Heart left ventricle (tissue), 13 donors: ENCODE data around the gene C2orf42.

Source experiments
- POLR2A ChIP-seq, 2 donors: fragments of 450-650 bp; IDR thresholded peaks; one replicate each; pipeline ENCODE4 v1.6.1; 2017; ENCODE audit warnings: antibody characterized with exemption in 2 of 2, mild to moderate bottlenecking in 2 of 2, moderate library complexity in 2 of 2
- TF ChIP-seq, protein P1 (sequence below), 12 donors: fragments of 200-600 bp; sonication (generic) in 4 of 12; IDR thresholded peaks; one replicate each; pipeline versions ENCODE4 v1.5.0 to v1.8.0; 2018 to 2022; ENCODE audit warnings: antibody characterized with exemption in 12 of 12, mild to moderate bottlenecking in 5 of 12
- donor health status: ischemic (EF 13 %, LVEDD 7.1; RV severe dilation, severe dysfunction).
- donor health status: DM: no; HTN: yes; CAD: no.
- donor health status: DM: no; HTN: no; CAD: no.
- donor health status: ischemic (EF 25% LVEDD 6.9; RV normal size, moderate dysfunction).
- donor health status: ischemic (EF 25% LVEDD 5.7; RV mildly dilated, moderate dysfunction).
- donor health status: ischemic (EF 35%, LVEDD 5.7; RV mildly dilated, moderate dysfunction).
- donor health status: nonischemic (EF 11% LVEDD 7.7; RV severe dilation, severe dysfunction).
- donor health status: DM: yes; HTN: yes; CAD: no.
- donor health status: PGD.
- donor health status: ischemic (EF 29% LVEDD 5.4; RV normal size, mild dysfunction).
- donor health status: nonischemic (EF 23%, LVEDD 6.1; RV moderate dilation, normal function).

DNA sequence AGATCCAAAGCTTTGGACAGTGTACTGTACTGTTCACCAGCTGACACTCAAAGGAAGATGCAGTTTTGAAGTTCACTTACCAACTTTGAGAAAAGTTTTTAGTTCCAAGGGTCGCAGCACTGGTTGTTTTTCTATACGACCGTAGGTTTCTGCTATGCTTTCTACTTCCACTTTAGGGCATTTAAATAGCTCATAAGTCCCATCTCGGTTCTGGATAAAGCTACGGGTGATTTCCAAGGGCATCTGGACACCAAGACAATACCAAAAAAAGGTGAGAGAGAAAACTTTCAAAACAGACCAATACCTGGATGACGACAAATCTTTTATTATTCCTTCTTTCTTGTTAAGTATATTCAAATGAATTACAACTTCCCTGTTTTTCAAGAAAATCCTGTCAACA is 30.3 kb downstream of the C2orf42 start:
- TF ChIP-seq, protein P1, sequence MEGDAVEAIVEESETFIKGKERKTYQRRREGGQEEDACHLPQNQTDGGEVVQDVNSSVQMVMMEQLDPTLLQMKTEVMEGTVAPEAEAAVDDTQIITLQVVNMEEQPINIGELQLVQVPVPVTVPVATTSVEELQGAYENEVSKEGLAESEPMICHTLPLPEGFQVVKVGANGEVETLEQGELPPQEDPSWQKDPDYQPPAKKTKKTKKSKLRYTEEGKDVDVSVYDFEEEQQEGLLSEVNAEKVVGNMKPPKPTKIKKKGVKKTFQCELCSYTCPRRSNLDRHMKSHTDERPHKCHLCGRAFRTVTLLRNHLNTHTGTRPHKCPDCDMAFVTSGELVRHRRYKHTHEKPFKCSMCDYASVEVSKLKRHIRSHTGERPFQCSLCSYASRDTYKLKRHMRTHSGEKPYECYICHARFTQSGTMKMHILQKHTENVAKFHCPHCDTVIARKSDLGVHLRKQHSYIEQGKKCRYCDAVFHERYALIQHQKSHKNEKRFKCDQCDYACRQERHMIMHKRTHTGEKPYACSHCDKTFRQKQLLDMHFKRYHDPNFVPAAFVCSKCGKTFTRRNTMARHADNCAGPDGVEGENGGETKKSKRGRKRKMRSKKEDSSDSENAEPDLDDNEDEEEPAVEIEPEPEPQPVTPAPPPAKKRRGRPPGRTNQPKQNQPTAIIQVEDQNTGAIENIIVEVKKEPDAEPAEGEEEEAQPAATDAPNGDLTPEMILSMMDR (IDR thresholded peaks at IDR 0.05): no peak
- TF ChIP-seq POLR2A (IDR thresholded peaks at IDR 0.05): no peak
